Adrenal gland (tissue), 12 donors: ENCODE data around the gene NKAIN2. TPM values are rescaled to one million over a fixed set of nuclear protein-coding genes. Genes with fewer than 3 reads are reported as not detected.
"Not testable (repeated sequence)": the region's sequence is repeated elsewhere in the genome, so short reads cannot be mapped to it uniquely, and the experiment has no call there.

ENCODE experiments used
- DNase-seq, 7 donors: peaks; one replicate each; pipeline ENCODE4 v3.0.0-alpha.2; 2019 to 2020
- H3K27ac ChIP-seq, 5 donors: fragments of 200-600 bp; sonication (generic) in 4 of 5; 1 replicate in 3 of 5; 2 replicates in 2 of 5; pipeline versions ENCODE4 v1.5.1 to v1.8.0; 2016 to 2020; ENCODE audit warnings: mild to moderate bottlenecking in 1 of 5
- H3K27me3 ChIP-seq: fragments of 200-600 bp; 2 replicates; pipeline ENCODE4 v1.8.0; 2021
- H3K36me3 ChIP-seq, 2 donors: fragments of 200-600 bp; replicated peaks in 1 of 2; 1 replicate in 1 of 2; 2 replicates in 1 of 2; pipeline versions ENCODE4 v1.5.1 to v1.8.0; 2018 to 2022
- H3K4me1 ChIP-seq, 2 donors: fragments of 200-600 bp; replicated peaks in 1 of 2; 1 replicate in 1 of 2; 2 replicates in 1 of 2; pipeline versions ENCODE4 v1.5.1 to v1.8.0; 2018 to 2021
- H3K4me3 ChIP-seq, 4 donors: fragments of 200-600 bp; sonication (generic) in 3 of 4; one replicate each; pipeline ENCODE4 v1.5.1; 2016 to 2018
- H3K9me3 ChIP-seq, 3 donors: fragments of 200-600 bp; sonication (generic) in 1 of 3; replicated peaks in 1 of 3; 1 replicate in 2 of 3; 2 replicates in 1 of 3; pipeline versions ENCODE4 v1.5.1 to v1.8.0; 2016 to 2021
- CTCF ChIP-seq, 6 experiments: fragments of 450-650 bp in 4 of 6; fragments of 200-600 bp in 2 of 6; sonication (generic) in 1 of 6; IDR thresholded peaks; 1 replicate in 5 of 6; 2 replicates in 1 of 6; pipeline versions ENCODE4 v1.5.1 to v1.8.0; 2016 to 2021; ENCODE audit warnings: antibody characterized with exemption in 6 of 6, mild to moderate bottlenecking in 2 of 6, moderate library complexity in 1 of 6
- POLR2A ChIP-seq, 2 donors: fragments of 450-650 bp; IDR thresholded peaks; one replicate each; pipeline ENCODE4 v1.6.1; 2017; ENCODE audit warnings: antibody characterized with exemption in 2 of 2, mild to moderate bottlenecking in 2 of 2, moderate library complexity in 1 of 2
- WGBS, 4 donors: extraction: QIAGEN DNeasy Blood & Tissue Kit in 2 of 4; methylation state at CpG; one replicate each; pipeline versions ENCODE4 v1.1.5 to v1.1.7; 2013 to 2017; 5-methylcytosine and 5-hydroxymethylcytosine counted together
- intact Hi-C, 2 donors: fragments of 100-400 bp; cut with DNase I; formaldehyde crosslinking; loops; one replicate each; pipeline versions ENCODE4 v1.14.1 to v1.15.0; 2022 to 2023
- polyA plus RNA-seq, 3 donors: library from polyadenylated mRNA; stranded (reverse); fragments of 200-250 nt in 2 of 3; fragments of 350-450 nt in 1 of 3; fragmentation: Illumina TruSeq in 1 of 3; extraction: RNeasy Lipid Tissue Mini Kit (QIAGEN cat#74804) in 1 of 3; gene quantifications; one replicate each; pipeline ENCODE4 v1.2.3, GENCODE V29; 2013 to 2014
- total RNA-seq, 9 donors: library from RNA; depleted of rRNA in 4 of 9; stranded (reverse); fragments of >200 nt in 4 of 9; fragments of 120-200 nt in 1 of 9; fragmentation: NEBNext Ultra II Directional in 1 of 9; extraction: Animal tissue kit (Norgen Biotek cat#: 25700) in 1 of 9; gene quantifications; one replicate each; pipeline versions ENCODE4 v1.1.0 to v1.2.4, GENCODE V29; 2013 to 2023
- donor health status: healthy with polysubstance abuse.
- donor health status: Bipolar disorder and iron deficiency.
- donor health status: DM: yes; HTN: yes; CAD: no.
- donor health status: DM: no; HTN: no; CAD: no.
- donor health status: DM: no; HTN: no; CAD: no.
- donor health status: DM: yes; HTN: yes; CAD: no.

NKAIN2 gene
- total and polyA plus RNA-seq, 12 donors: under 0.01 to 0.61 (median 0.23) TPM; not detected in 3

- DNase-seq: no peak
- intact Hi-C loops: no loop called here
- Histone ChIP-seq H3K27ac (no peak overlapping the region), H3K4me1 (no peaks in the 10 kb centered on the region), H3K36me3 (no peaks in the 10 kb centered on the region), H3K4me3 (no peak overlapping the region), H3K9me3 (no peaks in the 10 kb centered on the region), H3K27me3 (no peaks in the 10 kb centered on the region)
- WGBS, 4 donors: 56 to 79% (median 63%) methylated on average over 1 of the region's 1 CpG
- TF ChIP-seq CTCF (IDR thresholded peaks at IDR 0.05) (no peak), POLR2A (IDR thresholded peaks at IDR 0.05) (no peak)
These were observed 354.4 kb downstream of the NKAIN2 start for GRCh38 chr6:124158024-124158423.

GRCh38 chr6:124163676-124164075 lies 360.0 kb downstream of the NKAIN2 start:
- Histone ChIP-seq H3K4me3 (no peak overlapping the region), H3K27ac (no peak overlapping the region), H3K36me3 (no peaks in the 10 kb centered on the region), H3K4me1 (no peaks in the 10 kb centered on the region), H3K9me3 (no peaks in the 10 kb centered on the region), H3K27me3 (no peaks in the 10 kb centered on the region)
- no peak for DNase-seq
- intact Hi-C loops: no loop called here
- WGBS, 4 donors: 50 to 61% (median 53%) methylated on average over 3 of the region's 3 CpGs
- no peak for TF ChIP-seq POLR2A (IDR thresholded peaks at IDR 0.05)
- no peak for TF ChIP-seq CTCF (IDR thresholded peaks at IDR 0.05)

GRCh38 chr6:124164343-124164742 lies 360.7 kb downstream of the NKAIN2 start:
- WGBS, 4 donors: 76 to 80% (median 77%) methylated on average over 7 of the region's 7 CpGs
- no peak overlapping the region for H3K27ac ChIP-seq
- H3K36me3 ChIP-seq: no peaks in the 10 kb centered on the region
- DNase-seq: no peak
- TF ChIP-seq CTCF (IDR thresholded peaks at IDR 0.05) (no peak), POLR2A (IDR thresholded peaks at IDR 0.05) (no peak)
- intact Hi-C loops: no loop called here
- H3K4me3 ChIP-seq: no peak overlapping the region
- H3K9me3 ChIP-seq: no peaks in the 10 kb centered on the region
- no peaks in the 10 kb centered on the region for H3K4me1 ChIP-seq
- H3K27me3 ChIP-seq: no peaks in the 10 kb centered on the region

GRCh38 chr6:124167249-124167648 lies 363.6 kb downstream of the NKAIN2 start:
- H3K27me3 ChIP-seq, H3K36me3 ChIP-seq, intact Hi-C loops, H3K4me1 ChIP-seq, H3K9me3 ChIP-seq, DNase-seq, H3K27ac ChIP-seq, H3K4me3 ChIP-seq: not testable (repeated sequence)
- WGBS, 4 donors: 75 to 92% (median 89%) methylated on average over 1 of the region's 1 CpG

- H3K27me3 ChIP-seq: no peaks in the 10 kb centered on the region
- intact Hi-C loops: no loop called here
- no peaks in the 10 kb centered on the region for H3K9me3 ChIP-seq
- no peak overlapping the region for H3K27ac ChIP-seq
- H3K4me3 ChIP-seq: no peak overlapping the region
- no peak for DNase-seq
- H3K36me3 ChIP-seq: no peaks in the 10 kb centered on the region
- H3K4me1 ChIP-seq: no peaks in the 10 kb centered on the region
- TF ChIP-seq CTCF (IDR thresholded peaks at IDR 0.05) (no peak), POLR2A (IDR thresholded peaks at IDR 0.05) (no peak)
- WGBS, 4 donors: 59 to 67% (median 64%) methylated on average over 2 of the region's 2 CpGs
These were observed 386.6 kb downstream of the NKAIN2 start for GRCh38 chr6:124190256-124190655.
